ENCODE data around the gene VANGL1. TPM values are rescaled to one million over a fixed set of nuclear protein-coding genes. Genes with fewer than 3 reads are reported as not detected.

VANGL1 gene
- total RNA-seq, 1 donor from 2014 or later = 9.5 TPM

DNA sequence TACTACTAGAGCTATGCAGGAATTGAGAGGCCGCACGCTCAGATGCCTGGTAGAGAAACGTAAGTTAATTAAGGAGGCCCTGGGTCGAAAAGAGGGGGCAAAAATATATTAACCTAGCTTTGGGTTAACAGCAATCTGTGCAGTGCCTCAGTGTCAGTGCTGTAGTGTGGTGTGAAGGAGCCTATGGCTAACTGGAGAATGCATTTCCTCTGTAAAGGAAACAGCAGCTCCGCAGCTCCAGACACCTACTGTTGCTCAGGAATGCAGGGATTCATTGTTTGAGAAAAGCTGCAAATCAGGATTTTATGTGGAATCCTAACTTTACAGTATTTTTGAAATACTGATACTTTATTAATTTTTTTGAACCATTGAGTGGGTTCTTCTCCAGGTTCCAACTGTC, 18.4 kb downstream of the VANGL1 start:
- Mint-ChIP-seq H3K9me3 (no peaks in the 10 kb centered on the region), H3K4me3 (ENCODE audit: low read depth) (no peak overlapping the region), H3K4me1 (ENCODE audit: low read depth) (peaks cover 19% of the 10 kb centered on the region), H3K27ac (no peak overlapping the region), H3K36me3 (ENCODE audit: low read depth) (peaks cover 39% of the 10 kb centered on the region), H3K27me3 (ENCODE audit: low read depth) (no peaks in the 10 kb centered on the region)
- intact Hi-C loops (cut with micrococcal nuclease) = no loop called here
- DNase-seq (ENCODE audit: low spot score) = no peak

GRCh38 chr1:115661157-115661556, 19.4 kb downstream of the VANGL1 start:
- peaks cover 42% of the 10 kb centered on the region for H3K36me3 Mint-ChIP-seq (ENCODE audit: low read depth)
- intact Hi-C loops (cut with micrococcal nuclease) = no loop called here

DNA sequence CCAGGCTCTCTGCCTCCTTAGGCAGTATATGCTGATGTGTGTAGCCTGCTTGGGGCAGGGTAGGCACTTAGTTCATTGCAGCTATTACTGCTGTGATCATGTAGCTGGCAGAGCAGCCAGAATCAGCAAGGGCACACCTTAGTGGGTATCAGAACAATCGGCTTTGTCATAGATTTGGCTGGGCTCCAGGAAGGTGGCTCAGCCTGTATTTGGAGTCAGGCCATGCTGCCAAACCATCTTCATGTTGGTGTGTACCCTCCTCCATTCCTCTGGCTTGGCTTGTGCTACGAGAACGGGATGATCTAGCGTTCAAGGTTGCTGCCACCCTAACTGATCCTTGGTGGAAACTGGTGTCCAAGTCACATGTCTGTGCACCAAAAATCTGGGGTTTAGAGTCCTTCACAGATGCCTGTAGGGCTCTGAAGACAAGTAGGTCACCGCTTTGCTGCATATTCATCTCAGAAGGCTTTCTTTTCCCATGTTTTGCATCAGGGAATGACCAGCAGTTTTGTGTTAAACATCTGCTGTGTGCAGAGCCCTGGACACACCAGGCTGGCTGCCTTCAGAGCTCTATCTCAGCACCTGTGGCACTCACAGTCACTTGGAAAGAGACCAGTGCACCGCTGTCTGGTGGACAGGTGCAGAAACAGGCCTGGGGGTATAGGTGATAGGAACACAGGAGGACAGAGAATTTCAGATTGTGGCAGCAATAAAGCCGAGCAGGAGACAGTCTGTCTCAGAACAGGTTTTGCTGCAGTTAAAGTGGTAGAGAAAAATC, 23.7 kb downstream of the VANGL1 start:
- Mint-ChIP-seq H3K9me3 (peaks cover 8% of the 10 kb centered on the region), H3K4me1 (ENCODE audit: low read depth) (peaks cover 15% of the 10 kb centered on the region), H3K27me3 (ENCODE audit: low read depth) (no peaks in the 10 kb centered on the region), H3K4me3 (ENCODE audit: low read depth) (no peak overlapping the region), H3K27ac (no peak overlapping the region), H3K36me3 (ENCODE audit: low read depth) (peaks cover 52% of the 10 kb centered on the region)
- intact Hi-C loops (cut with micrococcal nuclease) = no loop called here
- DNase-seq (ENCODE audit: low spot score) = no peak

More at GRCh38 chr1:115661157-115661556, 19.4 kb downstream of the VANGL1 start:
- no peaks in the 10 kb centered on the region for H3K27me3 Mint-ChIP-seq (ENCODE audit: low read depth)
- no peaks in the 10 kb centered on the region for H3K9me3 Mint-ChIP-seq
- H3K4me1 Mint-ChIP-seq (ENCODE audit: low read depth) = peaks cover 10% of the 10 kb centered on the region
- no peak overlapping the region for H3K4me3 Mint-ChIP-seq (ENCODE audit: low read depth)
- H3K27ac Mint-ChIP-seq = no peak overlapping the region
- DNase-seq (ENCODE audit: low spot score) = no peak

- Mint-ChIP-seq H3K4me3 (ENCODE audit: low read depth) (no peak overlapping the region), H3K36me3 (ENCODE audit: low read depth) (peaks cover 53% of the 10 kb centered on the region), H3K4me1 (ENCODE audit: low read depth) (peaks cover 19% of the 10 kb centered on the region), H3K9me3 (peaks cover 8% of the 10 kb centered on the region), H3K27me3 (ENCODE audit: low read depth) (no peaks in the 10 kb centered on the region), H3K27ac (no peak overlapping the region)
- intact Hi-C loops (cut with micrococcal nuclease) = no loop called here
- no peak for DNase-seq (ENCODE audit: low spot score)
These were observed 24.4 kb downstream of the VANGL1 start for GRCh38 chr1:115666206-115666605.

GRCh38 chr1:115666702-115667101, 24.9 kb downstream of the VANGL1 start:
- intact Hi-C loops (cut with micrococcal nuclease) = no loop called here
- H3K9me3 Mint-ChIP-seq = peaks cover 8% of the 10 kb centered on the region
- H3K27ac Mint-ChIP-seq = no peak overlapping the region
- peaks cover 19% of the 10 kb centered on the region for H3K4me1 Mint-ChIP-seq (ENCODE audit: low read depth)
- no peak overlapping the region for H3K4me3 Mint-ChIP-seq (ENCODE audit: low read depth)
- no peak for DNase-seq (ENCODE audit: low spot score)
- peaks cover 53% of the 10 kb centered on the region for H3K36me3 Mint-ChIP-seq (ENCODE audit: low read depth)
- H3K27me3 Mint-ChIP-seq (ENCODE audit: low read depth) = no peaks in the 10 kb centered on the region

- peaks cover 2% of the 10 kb centered on the region for H3K27me3 Mint-ChIP-seq (ENCODE audit: low read depth)
- DNase-seq (ENCODE audit: low spot score) = no peak
- no peak overlapping the region for H3K27ac Mint-ChIP-seq
- H3K9me3 Mint-ChIP-seq = peaks cover 8% of the 10 kb centered on the region
- peaks cover 19% of the 10 kb centered on the region for H3K4me1 Mint-ChIP-seq (ENCODE audit: low read depth)
- peaks cover 45% of the 10 kb centered on the region for H3K36me3 Mint-ChIP-seq (ENCODE audit: low read depth)
- H3K4me3 Mint-ChIP-seq (ENCODE audit: low read depth) = no peak overlapping the region
- intact Hi-C loops (cut with micrococcal nuclease) = no loop called here
These were observed 26.8 kb downstream of the VANGL1 start for GRCh38 chr1:115668579-115668978.

GRCh38 chr1:115669002-115669673, 27.4 kb downstream of the VANGL1 start:
- DNase-seq (ENCODE audit: low spot score) = no peak
- no peak overlapping the region for H3K4me3 Mint-ChIP-seq (ENCODE audit: low read depth)
- peaks cover 40% of the 10 kb centered on the region for H3K36me3 Mint-ChIP-seq (ENCODE audit: low read depth)
- H3K9me3 Mint-ChIP-seq = peaks cover 8% of the 10 kb centered on the region
- peaks cover 19% of the 10 kb centered on the region for H3K4me1 Mint-ChIP-seq (ENCODE audit: low read depth)
- intact Hi-C loops (cut with micrococcal nuclease) = no loop called here
- no peak overlapping the region for H3K27ac Mint-ChIP-seq
- H3K27me3 Mint-ChIP-seq (ENCODE audit: low read depth) = peaks cover 2% of the 10 kb centered on the region

GRCh38 chr1:115669886-115670285, 28.1 kb downstream of the VANGL1 start:
- Mint-ChIP-seq H3K4me3 (ENCODE audit: low read depth) (no peak overlapping the region), H3K27ac (no peak overlapping the region), H3K27me3 (ENCODE audit: low read depth) (peaks cover 2% of the 10 kb centered on the region), H3K36me3 (ENCODE audit: low read depth) (peaks cover 36% of the 10 kb centered on the region), H3K4me1 (ENCODE audit: low read depth) (peaks cover 19% of the 10 kb centered on the region), H3K9me3 (peaks cover 8% of the 10 kb centered on the region)
- DNase-seq (ENCODE audit: low spot score) = no peak
- intact Hi-C loops (cut with micrococcal nuclease) = no loop called here

GRCh38 chr1:115670476-115671175, 28.9 kb downstream of the VANGL1 start:
- Mint-ChIP-seq H3K36me3 (ENCODE audit: low read depth) (peaks cover 35% of the 10 kb centered on the region), H3K4me1 (ENCODE audit: low read depth) (peaks cover 19% of the 10 kb centered on the region), H3K9me3 (peaks cover 8% of the 10 kb centered on the region), H3K27ac (no peak overlapping the region), H3K4me3 (ENCODE audit: low read depth) (no peak overlapping the region), H3K27me3 (ENCODE audit: low read depth) (peaks cover 2% of the 10 kb centered on the region)
- no peak for DNase-seq (ENCODE audit: low spot score)
- intact Hi-C loops (cut with micrococcal nuclease) = no loop called here

DNA sequence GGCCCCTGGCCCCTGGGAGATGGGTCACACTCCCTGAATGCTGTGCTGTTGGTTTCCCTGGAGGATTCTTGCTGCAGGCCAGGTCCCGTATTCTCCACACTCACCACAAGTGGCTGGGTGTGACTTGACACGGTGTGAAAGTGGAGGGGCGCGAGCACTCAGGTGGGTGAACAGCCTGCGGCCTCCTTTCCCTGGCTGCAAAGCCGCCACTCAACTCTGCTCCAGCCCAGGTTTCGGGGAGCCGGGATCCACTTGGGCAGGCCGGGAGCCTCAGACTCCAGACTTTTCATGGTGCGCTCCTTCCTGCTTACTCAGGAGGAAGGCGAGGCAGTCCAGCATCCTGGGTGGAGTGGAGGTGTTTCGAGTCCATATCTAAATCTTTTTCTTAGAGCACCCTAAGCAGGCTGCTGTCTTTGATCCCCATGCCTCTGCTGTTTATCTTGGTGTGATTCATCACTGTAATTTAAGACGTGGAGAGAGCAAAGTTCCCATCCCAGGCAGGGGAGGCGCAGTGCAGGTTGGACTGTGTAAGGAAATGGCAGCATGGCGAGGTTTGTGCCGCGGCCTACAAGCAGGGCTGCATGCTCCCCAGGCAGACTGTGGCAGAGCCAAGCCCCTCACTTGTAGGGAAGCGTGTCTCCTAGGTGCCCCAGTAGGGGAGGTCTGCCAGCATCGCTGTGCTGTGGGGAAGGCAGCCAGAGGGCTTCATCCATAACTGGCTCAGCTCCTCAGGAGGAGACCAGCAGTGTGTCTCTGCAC, 29.6 kb downstream of the VANGL1 start:
- H3K9me3 Mint-ChIP-seq = peaks cover 8% of the 10 kb centered on the region
- peaks cover 2% of the 10 kb centered on the region for H3K27me3 Mint-ChIP-seq (ENCODE audit: low read depth)
- no peak overlapping the region for H3K27ac Mint-ChIP-seq
- intact Hi-C loops (cut with micrococcal nuclease) = no loop called here
- no peak overlapping the region for H3K4me3 Mint-ChIP-seq (ENCODE audit: low read depth)
- H3K36me3 Mint-ChIP-seq (ENCODE audit: low read depth) = peaks cover 31% of the 10 kb centered on the region
- no peak for DNase-seq (ENCODE audit: low spot score)
- H3K4me1 Mint-ChIP-seq (ENCODE audit: low read depth) = peaks cover 24% of the 10 kb centered on the region

DNA sequence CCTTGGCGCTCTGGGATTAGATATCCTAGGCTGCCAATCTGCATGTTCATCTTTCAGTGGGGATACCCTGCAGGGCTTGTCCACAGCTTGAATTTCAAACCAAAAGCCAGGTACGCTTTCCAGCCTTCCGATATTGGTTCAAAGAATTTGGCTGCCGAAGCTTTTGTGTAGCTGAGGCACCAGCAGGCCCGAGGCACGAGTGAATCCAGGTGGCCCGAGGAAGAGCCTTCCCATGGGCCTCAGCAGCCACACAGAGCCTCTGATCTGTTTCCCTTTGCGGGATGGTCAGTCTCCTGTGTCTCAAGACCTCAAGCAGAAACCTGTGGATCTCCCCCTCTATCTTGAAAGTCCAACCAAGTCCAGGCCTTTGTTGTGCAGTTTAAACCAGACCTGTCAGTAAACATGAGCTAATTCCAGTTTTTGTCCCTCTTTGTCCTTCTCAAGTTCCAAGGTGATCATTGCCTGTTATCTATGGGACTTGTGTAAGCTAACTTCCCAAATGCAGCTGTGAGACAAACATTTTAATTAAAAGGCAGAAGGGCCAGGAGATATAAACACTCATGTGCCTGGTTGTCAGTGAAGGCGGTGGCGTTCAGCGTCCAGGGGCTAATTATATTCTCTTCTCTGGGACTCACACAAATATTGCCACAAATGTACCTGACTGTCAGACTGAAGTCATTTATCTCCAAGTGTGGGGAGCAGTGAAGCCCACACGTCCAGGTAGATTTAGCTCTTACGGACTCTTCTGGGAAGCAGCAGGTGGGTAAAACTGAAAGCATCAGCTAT, 30.6 kb downstream of the VANGL1 start:
- peaks cover 24% of the 10 kb centered on the region for H3K4me1 Mint-ChIP-seq (ENCODE audit: low read depth)
- intact Hi-C loops (cut with micrococcal nuclease) = no loop called here
- H3K36me3 Mint-ChIP-seq (ENCODE audit: low read depth) = peaks cover 25% of the 10 kb centered on the region
- H3K4me3 Mint-ChIP-seq (ENCODE audit: low read depth) = no peak overlapping the region
- DNase-seq (ENCODE audit: low spot score) = no peak
- no peak overlapping the region for H3K27ac Mint-ChIP-seq
- H3K27me3 Mint-ChIP-seq (ENCODE audit: low read depth) = peaks cover 2% of the 10 kb centered on the region
- peaks cover 8% of the 10 kb centered on the region for H3K9me3 Mint-ChIP-seq
